Fibroblast of mammary gland (primary cell): ENCODE data around the gene TMEM117.
A peak's percentile ranks its signal among the peaks of the same experiment; 100 is the strongest.

Experiments used
- DNase-seq: peaks from one replicate; pipeline ENCODE4 v3.0.0-alpha.2; 2010; ENCODE audit warnings: low read depth
- H3K4me3 ChIP-seq: 2 replicates; pipeline ENCODE4 v1.5.1; 2011; ENCODE audit warnings: low read depth, mild to moderate bottlenecking, low read length, moderate library complexity; ENCODE audit not compliant: control insufficient read depth
- CTCF ChIP-seq: conservative IDR thresholded peaks from 2 replicates; pipeline ENCODE4 v1.5.1; 2011; ENCODE audit warnings: low read depth, low read length, inconsistent platforms; ENCODE audit not compliant: control insufficient read depth, insufficient read depth

TMEM117 gene

GRCh38 chr12:43979450-43979849 is 143.6 kb downstream of the TMEM117 start:
- H3K4me3 ChIP-seq: no peak overlapping the region
- DNase-seq: no peak
- TF ChIP-seq CTCF: no peak

- no peak overlapping the region for H3K4me3 ChIP-seq
- no peak for DNase-seq
- TF ChIP-seq CTCF: no peak
Observed at GRCh38 chr12:43980627-43981191, 144.8 kb downstream of the TMEM117 start.

- no peak for TF ChIP-seq CTCF
- no peak overlapping the region for H3K4me3 ChIP-seq
- no peak for DNase-seq
Observed at GRCh38 chr12:43981726-43982125, 145.8 kb downstream of the TMEM117 start.

DNA sequence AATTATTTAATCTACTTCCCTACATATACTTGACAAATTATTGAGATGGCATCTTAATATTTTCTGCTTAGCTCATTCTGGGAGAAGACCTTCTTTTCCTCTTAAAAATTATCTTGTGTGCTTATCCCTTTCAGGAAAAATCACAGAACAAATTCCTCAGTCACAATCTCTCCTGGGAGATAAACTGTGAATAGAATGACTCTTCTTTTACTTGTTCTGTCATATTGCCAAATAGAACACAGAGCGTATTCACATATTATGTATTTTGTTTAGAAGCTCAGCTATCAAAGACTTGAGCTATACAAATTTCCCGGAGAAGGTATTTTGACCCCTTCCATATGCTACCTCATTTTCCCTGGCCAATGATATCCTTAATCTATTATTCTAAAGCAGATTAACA is 146.7 kb downstream of the TMEM117 start:
- TF ChIP-seq CTCF: no peak
- H3K4me3 ChIP-seq: no peak overlapping the region
- no peak for DNase-seq

DNA sequence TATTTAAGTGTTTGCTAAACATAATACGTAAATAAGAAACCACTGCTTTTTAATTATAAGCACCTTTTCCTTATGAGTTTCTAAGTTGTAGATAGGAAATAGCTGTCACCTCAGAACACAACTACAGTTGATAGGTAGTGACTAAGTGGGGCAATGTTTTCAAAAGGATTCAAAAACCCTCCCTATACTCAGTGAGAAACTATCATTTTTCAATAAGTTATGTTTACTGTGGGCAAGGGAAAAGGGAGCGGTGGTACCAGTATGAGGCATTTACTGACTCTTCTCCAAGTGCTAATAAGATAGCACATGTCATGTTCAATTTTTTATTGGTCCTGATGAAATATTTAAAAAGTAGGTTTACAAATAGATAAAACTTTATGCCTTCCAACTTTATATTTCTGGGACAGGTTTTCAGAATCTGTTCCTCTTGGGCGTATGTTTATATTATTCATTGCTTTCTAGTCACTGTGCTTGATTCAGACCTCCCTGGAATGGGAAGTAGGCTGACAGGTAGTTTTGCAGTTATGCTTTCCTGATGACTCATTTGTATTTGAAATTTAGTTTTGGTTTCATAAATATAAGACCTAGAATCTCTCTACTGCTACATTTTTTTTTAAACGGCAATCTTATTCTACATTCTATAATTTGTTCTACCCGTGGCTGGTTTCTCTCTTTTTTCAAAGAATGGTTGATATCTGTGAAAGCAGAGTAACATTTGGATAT is 153.1 kb downstream of the TMEM117 start:
- TF ChIP-seq CTCF: no peak
- H3K4me3 ChIP-seq: no peak overlapping the region
- DNase-seq: peak; percentile 17

DNA sequence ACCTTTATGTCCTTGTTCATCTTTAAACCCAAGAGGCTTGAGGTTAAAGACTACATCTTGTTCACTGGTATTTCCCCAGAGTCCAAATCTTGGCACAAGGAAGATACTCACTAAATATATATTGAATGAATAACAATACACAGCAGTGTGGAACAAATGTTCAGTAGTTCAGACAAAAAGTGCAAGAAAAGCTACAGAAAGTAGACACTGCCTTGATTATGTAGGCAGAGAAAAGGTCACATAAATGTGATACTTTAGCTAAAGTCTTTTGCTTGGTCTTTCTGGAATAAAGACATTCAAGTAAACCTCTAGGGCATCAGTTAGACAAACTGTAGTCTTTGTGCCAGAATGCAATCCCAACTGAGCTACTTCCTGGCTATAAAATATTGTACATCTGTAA is 157.0 kb downstream of the TMEM117 start:
- no peak overlapping the region for H3K4me3 ChIP-seq
- no peak for DNase-seq
- TF ChIP-seq CTCF: no peak
